ENCODE data around the gene CFL2.
A peak's percentile ranks its signal among the peaks of the same experiment; 100 is the strongest.
"Not testable (repeated sequence)": the region's sequence is repeated elsewhere in the genome, so short reads cannot be mapped to it uniquely, and the experiment has no call there.

The CFL2 gene

DNA sequence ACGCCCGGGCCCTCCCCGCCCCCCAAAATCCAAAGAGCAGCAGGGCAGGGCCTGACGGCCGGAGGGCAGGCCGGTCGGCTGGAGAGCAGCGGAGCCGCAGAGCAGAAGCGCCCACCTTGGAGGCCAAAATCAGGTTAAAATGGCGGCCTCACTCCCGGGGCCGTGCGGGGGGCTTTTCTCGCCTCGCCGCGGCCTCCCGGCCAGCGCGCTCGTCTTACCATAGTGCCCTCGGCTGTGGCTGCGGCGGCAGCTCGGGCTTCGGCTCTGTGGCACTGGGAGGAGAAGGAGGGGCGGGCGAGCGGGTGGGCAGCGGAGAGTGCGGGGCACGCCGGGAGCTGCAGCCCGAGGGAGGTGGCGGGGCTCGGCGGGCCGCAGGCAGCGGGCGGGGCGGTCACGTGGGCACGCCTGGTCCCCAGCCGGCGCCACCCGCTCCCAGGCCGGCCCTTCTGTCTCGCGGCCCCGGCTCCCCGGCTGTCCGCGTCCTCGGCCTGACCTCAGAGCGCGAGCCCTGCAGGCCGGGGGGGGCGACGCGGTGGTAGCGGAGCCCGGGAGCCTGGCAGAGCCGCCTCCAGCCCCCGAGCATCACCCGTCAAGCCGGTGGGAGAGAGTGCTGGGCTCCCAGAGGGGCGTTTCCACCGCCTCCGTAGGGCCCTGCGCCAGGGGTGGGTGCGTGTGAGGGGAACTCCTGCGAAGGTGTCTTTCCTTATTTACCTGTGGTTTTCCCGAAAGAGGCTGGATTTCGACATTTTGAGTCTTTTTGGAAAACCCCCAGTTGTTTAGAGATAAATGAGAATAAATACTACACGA lies at the start of gene CFL2:
TSS of gene CFL2 (minus strand) at position 274 of the 807 bp plus-strand sequence. CDS start at position 221, 53 bp downstream.
- DNase-seq = peak; percentile 90 to 91

DNA sequence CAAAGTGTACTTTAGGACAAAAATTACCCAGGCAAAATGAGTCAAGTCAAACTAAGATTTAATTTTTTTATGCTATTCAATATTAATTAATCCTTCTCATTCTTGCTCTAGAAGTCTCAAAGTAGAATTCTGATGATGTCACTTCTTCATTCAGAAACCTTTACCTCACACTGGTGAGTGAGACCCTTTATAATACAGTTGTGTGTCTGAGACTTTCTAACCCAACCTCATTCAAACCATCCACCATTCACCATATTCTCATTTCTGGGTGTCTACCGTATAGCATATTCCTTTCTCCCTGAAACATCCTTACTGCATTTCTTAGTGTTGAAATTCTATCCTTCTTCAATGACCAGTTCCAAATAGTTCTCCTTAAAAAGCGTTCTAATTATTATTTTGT lies 40.8 kb upstream of the CFL2 start:
- no peak for DNase-seq

DNA sequence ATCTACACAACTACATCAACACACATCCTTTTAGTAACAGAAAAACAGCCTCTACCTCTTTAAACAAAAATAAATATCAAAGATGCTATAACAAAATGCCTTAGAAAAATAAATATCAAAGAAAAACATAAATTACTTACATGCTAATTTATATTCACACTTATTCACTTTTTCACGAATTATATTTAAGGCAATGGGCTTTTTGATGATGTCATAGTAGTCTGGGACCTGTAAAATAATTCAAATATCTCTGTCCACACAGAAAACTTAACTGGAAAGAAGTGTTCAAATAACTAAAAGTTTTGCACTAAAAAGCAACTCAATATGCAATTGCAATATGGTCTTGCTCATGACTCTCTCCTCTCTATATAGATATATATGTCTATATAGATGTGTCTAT lies 40.3 kb upstream of the CFL2 start:
- DNase-seq = no peak

DNA sequence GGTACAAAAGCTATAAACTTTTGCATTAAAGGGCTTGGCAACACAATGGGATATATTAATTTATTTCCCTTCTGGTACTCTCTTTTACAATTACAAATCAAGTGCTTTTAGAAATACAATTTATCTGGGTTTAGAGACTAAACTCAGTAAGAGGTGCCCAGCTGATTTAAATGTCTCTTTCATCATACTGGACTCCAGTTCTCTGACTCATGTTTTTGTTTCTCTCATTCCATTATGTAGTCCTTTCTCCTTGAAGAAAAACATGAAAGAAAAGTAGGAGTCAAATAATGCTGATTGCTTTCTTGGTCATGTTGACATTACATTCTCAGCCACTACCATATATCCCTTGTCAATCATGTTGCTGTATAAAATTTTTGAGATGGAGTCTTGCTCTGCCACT lies 36.3 kb upstream of the CFL2 start:
- DNase-seq = no peak

DNA sequence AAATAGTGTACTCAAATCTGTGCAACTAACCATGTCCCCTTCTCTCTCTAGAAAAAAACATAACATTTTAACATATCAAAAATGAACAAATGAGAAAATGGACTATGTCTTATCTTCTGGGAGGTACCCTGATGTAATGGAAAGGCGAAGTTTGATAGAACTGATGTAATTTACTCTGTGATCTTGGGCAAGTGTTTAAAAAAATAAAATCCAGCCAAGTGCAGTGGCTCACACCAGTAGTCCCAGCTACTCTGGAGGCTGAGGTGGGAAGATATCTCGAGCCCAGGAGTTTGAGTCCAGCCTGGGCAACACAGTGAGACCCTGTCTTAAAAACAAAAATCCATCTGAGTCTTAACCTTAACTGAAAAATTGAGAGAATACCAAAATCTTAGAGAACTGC lies 35.8 kb upstream of the CFL2 start:
- DNase-seq = no peak

DNA sequence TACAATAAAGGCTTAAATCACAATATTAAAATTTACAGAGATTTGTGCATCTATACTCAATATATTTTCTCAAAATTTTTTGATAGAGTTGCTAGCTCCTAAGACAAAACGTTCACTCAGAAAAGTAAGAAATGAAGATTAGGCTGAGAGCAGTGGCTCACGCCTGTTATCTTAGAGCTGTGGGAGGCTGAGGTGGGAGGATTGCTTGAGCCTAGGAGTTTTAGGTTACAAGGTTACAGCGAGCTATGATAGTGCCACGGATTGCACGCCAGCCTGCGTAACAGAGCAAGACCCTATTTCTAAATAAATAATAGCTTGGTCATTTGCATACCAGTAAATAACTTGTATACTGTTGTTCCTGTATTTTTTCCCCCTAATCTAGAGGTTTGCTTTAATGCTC lies 35.0 kb upstream of the CFL2 start:
- no peak for DNase-seq

DNA sequence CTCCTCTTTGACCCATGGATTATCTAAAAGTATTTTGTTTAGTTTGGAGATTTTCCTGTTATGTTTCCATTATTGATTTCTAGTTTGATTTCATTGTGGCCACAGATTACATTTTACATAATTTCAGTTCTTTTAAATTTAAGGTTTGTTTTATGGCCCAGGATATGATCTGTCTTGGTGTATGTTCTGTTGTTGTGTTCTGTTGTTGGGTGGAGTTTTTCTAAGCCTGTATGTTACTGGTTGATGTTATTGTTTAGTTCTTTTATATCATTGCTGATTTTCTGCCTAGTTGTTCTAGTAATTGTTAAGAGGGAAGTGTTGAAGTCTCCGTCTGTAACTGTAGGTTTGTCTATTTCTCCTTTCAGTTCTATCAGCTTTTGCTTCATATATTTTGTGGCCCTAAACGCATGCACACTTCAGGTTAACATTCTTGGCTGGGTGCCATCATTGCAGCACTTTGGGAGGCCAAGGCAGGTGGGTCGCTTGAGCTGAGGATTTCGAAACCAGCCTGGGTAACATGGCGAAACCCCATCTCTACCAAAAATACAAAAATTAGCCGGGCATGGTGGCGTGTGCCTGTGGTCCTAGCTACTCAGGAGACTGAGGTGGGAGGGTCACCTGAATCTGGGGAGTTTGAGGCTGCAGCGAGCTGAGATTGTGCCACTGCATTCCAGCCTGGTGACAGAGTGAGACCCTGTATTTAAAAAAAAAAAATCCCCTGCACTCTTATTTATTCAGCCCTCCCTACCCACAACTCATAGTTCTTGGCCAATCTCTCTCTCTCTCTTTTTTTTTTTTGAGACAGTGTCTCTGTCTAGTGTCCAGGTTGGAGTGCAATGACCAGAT lies 28.1 kb upstream of the CFL2 start:
- DNase-seq = no peak

DNA sequence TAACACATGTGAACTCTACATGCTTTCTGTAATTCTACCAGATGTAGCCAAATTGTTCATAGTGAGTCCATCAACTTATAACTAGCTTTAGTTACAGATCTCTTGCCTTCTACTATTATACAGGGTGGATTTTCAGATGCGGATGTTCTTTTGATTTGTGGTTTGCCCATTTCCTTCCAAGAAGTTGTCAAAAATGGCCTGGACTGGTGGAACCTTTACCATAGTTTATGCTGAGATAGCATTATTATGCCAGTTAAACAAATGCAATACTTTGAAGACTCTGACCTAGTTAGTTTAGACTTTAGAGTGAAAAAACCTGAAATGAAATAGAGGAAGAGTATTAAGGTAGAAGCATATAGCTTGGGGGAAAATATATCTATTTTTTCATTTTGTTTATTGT lies 27.4 kb upstream of the CFL2 start:
- no peak for DNase-seq

DNA sequence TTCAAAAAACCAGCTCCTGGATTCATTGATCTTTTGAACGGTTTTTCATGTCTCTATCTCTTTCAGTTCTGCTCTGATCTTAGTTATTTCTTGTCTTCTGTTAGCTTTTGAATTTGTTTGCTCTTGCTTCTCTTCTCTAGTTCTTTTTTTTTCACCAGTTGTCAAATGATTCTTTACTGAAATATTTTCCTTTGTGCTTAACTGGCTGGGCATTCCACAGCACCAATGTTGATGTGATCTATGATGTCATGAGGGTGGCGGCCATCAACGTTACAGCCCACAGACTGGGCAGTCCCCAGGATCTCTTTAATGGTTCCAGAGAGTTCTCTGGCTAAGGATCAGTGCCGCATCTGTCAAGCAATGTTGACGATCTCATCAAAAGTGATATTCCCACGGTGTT lies 25.7 kb upstream of the CFL2 start:
- DNase-seq = not testable (repeated sequence)

DNA sequence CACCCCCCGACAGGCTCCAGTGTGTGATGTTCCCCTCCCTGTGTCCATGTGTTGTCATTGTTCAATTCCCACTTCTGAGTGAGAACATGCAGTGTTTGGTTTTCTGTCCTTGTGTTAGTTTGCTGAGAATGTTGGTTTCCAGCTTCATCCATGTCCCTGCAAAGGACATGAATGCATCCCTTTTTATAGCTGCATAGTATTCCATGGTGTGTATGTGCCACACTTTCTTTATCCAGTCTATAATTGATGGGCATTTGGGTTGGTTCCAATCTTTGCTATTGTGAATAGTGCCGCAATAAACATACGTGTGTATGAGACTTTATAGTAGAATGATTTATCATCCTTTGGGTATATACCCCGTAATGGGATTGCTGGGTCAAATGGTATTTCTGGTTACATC lies 22.7 kb upstream of the CFL2 start:
- DNase-seq = not testable (repeated sequence)

DNA sequence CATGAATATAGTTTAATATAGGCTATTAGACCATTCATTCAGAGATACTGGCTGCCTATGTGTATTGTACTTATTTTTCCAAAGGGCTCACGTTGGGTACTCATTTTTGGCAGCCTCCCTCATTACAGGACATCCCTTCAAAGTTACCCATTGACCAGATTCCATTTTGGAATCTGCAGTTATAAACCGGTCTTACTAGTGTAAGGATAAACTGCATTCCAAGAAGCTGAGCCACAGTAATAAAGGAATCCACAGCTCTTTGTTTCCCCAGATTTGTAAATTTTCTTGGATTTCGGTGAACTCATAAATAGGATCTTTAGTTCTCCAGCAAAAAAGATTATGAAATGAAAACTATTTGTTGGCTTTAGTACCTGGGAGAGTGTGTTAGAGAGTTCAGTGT lies 18.9 kb upstream of the CFL2 start:
- DNase-seq = no peak

DNA sequence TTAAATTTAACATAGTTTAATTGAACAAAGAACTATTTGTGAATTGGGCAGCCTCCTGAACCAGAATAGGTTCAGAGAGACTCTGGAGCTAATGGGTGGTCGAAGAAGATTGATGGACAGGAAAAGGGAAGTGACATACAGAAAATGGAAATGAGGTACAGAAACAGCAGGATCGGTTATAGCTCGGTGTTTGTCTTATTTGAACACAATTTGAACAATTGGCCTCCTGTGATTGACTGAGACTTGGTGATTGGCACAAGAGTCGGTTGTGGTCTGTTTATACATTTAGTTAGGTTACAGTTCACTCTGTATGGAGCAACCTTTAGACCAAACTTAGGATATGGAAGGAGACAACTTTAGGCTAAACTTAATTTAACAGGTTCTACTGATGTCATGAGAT lies 18.4 kb upstream of the CFL2 start:
- no peak for DNase-seq

DNA sequence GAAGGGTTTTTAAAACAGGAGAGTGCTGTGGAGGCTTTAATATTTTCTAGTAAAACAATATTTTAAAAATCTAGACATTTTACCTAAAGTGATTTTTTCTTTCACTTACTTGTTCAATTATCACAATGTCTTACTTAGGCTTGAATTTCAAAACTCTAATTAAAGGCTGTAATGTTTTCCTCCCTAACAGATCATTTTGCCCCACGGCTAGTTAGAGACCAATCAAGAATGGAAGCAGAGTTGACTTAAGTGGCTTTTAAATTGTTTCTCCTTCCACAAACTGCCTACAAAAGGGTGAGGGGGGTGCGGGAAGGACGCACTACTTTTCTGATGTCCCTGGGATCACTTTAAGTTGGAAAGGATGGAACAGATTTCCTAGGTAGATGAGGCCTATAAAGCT lies 9.5 kb upstream of the CFL2 start:
- no peak for DNase-seq

DNA sequence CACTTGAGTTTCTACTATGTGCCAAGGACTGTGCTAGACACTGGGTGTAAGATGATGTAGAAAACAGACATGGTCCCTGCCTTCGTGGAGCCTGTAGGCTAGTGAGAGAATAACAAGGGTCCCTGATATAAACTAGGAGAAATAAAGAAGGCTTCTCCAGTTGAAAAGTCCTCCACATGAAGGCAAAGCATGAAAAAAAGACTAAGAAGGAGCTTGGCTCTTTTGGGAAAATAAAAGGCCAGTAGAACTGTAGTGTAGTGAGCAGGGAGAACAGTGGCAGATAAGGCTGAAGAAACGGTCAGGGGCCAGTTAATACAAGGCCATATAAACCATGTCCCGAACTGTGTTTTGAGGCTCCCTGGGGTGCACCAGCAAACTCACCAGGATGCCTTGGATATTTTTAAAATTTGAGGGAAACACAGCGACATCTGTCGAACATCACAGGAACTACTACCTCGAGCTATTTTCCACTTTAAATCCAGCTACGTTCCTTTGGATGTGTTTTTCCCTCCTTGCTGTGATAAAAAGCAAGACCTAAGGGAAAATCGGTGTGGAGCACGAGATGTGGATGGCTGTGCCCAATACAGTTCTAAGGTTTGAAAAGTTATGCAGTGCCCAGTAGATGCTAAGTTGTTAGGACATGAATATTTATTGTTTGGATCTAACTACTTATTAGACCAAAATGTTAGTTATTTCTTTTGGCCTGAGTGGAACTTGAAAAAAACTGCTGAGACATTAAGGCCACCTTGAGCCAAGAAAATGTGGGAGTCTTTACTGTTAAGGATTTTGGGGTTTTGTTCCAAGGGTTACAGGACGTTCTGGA lies 8.5 kb upstream of the CFL2 start:
- peak; percentile 36 to 65 for DNase-seq

DNA sequence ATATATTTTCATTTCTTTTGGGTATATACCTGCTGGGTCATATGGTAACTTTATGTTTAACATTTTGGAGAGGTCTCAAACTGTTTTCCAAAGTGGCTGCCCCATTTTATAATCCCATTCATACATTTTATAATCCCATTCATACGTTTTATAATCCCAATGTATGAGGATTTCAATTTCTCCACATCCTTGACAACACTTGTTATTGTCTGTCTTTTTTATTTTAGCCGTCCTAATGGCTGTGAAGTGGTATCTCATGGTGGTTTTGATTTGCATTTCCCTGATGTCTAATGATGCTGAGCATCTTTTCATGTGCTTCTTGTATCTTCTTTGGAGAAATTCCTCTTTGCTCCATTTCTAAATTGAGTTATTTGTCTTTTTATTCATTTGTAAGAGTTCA lies 6.7 kb upstream of the CFL2 start:
- no peak for DNase-seq

DNA sequence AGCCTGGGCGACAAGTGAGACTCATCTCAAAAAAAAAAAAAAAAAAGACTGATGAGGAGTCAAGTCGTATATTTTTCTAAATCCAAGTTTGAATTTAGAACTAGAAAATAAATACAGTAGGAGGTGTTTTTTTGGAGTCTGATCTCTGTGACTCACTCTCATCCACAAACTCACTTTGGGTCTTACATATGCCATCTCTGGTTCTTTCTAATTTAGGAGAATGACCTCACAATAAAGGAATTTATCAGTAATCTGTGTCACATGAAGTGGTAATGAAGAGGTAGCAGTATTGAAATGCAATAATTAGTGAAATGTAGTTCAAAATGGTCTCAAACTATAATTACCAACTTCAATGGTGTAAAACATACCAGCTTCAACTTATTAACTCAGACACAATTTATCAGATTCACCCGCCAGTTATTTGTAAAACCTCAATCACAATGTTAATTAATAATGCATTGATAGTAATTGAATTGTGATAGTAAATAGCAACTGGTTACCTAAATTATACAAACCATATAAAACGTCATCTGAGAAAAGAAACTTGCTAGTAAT lies 4.4 kb upstream of the CFL2 start:
- DNase-seq = no peak

DNA sequence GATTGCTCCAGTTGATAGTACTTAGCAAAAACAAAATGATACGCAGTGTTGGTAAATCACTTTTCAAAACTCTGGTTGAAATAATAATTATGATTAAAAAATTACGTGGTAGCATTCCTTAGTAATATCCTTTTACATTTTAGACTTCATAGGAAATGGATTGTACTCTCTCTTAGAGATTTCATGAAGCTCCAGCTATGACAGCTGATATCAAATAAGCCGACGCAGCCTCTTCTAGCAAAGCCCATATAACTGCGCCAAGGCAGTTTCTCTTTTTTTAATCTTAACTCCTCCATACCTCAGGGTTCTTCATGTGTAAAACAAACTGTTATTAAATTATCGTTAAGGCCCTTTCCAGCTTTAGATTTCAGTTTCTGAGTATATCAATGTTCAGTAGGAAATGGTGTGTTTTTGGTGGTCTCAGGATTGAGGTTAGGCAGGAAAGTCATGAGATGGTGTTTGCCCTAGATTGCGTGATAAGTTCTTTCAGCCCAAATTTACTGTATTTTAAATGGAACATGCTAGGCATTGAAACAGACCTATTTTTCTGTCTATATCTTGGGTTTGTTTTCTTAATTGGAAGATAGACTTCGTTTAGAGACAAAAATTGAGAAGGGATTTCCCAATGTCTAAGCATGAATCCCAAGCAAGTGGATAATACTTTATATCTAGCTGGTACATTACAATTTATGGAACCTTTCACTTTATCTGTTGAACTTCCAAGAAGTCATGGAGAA lies 902 bp upstream of the CFL2 start:
- peak in 1 of 2 donors; percentile 75 for DNase-seq

DNA sequence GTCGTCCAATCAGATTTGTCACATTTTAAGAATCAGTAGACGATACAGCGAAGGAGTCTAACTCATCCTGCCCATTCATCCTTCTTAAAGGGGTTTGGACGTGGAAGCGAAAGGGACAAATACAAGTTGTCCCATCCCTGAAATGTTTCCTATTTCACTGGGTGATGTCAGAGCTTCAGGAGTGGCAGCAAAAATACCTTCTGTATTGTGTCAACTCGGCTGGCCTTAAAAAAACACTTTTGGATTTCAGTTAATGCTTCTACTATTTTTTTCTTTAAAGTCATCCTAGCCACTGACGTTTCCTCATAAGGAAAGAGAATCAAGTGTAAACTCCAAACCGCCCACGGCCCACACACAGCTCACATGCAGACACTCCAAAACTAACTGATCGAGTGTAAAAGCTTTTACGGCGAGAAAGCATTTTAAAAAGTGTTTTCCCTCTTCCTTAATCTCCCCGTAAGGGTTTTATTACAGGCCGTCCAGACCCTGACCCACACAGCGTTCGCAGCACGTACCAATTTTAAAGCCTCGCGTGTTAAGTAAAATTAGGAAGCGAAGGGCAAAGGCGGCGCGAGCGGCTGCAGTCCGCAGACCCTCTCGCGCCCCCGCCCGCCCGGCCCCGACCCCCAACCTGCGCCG lies 593 bp downstream of the CFL2 start:
- DNase-seq = peak; percentile 49 to 54

DNA sequence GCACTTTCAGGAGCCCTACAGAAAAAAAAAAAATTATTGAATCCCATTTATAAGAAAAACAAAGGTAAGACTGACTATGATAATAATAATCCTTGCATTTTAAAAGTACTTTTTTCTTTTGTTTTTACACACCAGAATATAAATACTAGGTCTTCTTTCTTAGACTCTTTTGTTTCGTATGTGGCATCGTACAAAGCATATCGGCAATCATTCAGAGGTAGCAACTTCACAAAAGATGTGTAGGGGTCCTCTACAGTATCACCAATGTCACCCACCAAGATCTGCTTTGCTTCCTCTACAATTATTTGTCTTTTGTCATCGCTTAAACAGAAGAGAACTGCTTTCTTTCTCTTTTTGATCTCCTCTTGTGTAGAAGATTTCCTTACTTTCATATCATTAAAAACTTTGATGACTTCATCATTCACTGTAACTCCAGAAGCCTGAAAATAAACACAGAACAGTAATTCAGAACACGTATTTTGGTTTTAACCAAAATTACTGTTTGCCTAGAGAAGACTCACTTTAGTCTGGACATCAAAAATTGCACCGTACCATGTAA lies 1.2 kb downstream of the CFL2 start:
- no peak for DNase-seq

DNA sequence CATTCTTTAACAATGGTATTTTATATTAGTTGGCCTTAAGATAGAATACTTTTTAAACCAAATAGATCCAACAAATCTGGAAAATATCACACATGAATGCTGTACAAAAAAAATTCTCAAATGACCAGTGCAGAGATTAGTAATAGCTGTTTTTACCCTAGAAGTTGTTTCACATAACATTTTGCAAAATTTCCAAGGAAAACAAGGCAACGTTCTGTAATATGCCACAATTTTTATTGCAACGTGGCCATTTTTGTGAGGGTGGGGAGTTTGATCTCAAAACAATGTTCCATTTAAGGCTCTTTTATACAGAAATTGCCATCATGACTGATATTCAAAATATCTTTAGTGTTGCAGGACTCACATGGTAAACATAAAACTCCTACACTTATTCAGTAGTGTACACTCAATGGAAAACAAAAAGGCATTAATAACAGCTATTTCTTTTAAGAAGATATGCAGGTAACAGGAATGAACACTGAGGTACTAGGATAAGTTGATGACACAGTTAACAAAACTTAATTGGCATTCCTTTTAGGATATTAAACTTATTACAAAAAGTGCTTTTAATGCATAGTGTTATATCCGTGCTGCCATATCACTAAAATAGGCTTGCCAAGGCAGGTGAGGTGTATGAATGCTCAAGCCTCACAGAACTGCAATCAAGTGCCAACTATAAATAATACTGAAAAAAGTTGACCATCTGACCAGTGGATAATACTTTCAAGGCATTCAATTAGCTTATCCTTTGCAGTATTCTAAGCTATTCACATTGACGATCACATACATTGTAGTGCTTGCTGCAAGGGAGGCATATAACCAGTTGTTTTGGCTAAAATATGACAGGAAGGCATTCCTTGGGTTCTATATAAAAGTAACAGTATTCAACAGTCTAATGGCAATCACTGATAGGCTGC lies 2.3 kb downstream of the CFL2 start:
- DNase-seq = no peak
